OCI-LY7 (cell line): Measurements from ENCODE around the gene SLC5A5. TPM values are rescaled to one million over a fixed set of nuclear protein-coding genes. Genes with fewer than 3 reads are reported as not detected.
A peak's percentile ranks its signal among the peaks of the same experiment; 100 is the strongest.

Experiments used
- BruUV-seq: library from RNA; stranded (reverse); fragments of 400-500 nt; replicated peaks from 2 replicates; lab custom pipeline; 2021; lab: Mats Ljungman, UMichigan
- CTCF ChIA-PET: fragments of 300-600 bp; sonication (Branson Sonifier 250); formaldehyde crosslinking; loops from one replicate; lab custom pipeline; 2022; ENCODE audit warnings: antibody characterized with exemption; ENCODE audit not compliant: unreplicated experiment; lab: Charles Lee
- POLR2A ChIA-PET: fragments of 300-600 bp; sonication (Branson Sonifier 250); formaldehyde crosslinking; loops from one replicate; lab custom pipeline; 2022; ENCODE audit warnings: antibody characterized with exemption; lab: Charles Lee
- DNase-seq: peaks from one replicate; pipeline ENCODE4 v3.0.0-alpha.2; 2015; ENCODE audit warnings: low spot score
- H2AFZ ChIP-seq: fragments of 200-600 bp; sonication (generic), shearing (Covaris generic); 2 replicates; pipeline ENCODE4 v1.6.1; 2014; ENCODE audit warnings: mild to moderate bottlenecking, antibody characterized with exemption, low read length, moderate library complexity
- H3K27ac ChIP-seq: fragments of 200-600 bp; sonication (generic); 2 replicates; pipeline ENCODE4 v1.5.1; 2014; ENCODE audit warnings: mixed run types, low read depth, mild to moderate bottlenecking, moderate library complexity, low read length, inconsistent platforms; ENCODE audit not compliant: poor library complexity, severe bottlenecking
- H3K36me3 ChIP-seq: fragments of 200-600 bp; sonication (generic); 2 replicates; pipeline ENCODE4 v1.6.1; 2014; ENCODE audit warnings: mild to moderate bottlenecking, antibody characterized with exemption, low read length, moderate library complexity, mixed read lengths; ENCODE audit not compliant: insufficient read depth
- H3K4me1 ChIP-seq: fragments of 200-600 bp; sonication (generic); 2 replicates; pipeline ENCODE4 v1.5.1; 2014; ENCODE audit warnings: mild to moderate bottlenecking, low read length; ENCODE audit not compliant: insufficient read depth, poor library complexity, severe bottlenecking
- H3K4me2 ChIP-seq: fragments of 200-600 bp; sonication (generic); 2 replicates; pipeline ENCODE4 v1.6.1; 2014; ENCODE audit warnings: mild to moderate bottlenecking, low read length
- H3K4me3 ChIP-seq: fragments of 200-600 bp; sonication (generic); 2 replicates; pipeline ENCODE4 v1.5.1; 2014; ENCODE audit warnings: mild to moderate bottlenecking, low read depth, low read length; ENCODE audit not compliant: poor library complexity, severe bottlenecking
- H3K79me2 ChIP-seq: fragments of 200-600 bp; sonication (generic); 2 replicates; pipeline ENCODE4 v1.6.1; 2016; ENCODE audit warnings: low read depth, mild to moderate bottlenecking, low read length, moderate library complexity, mixed read lengths; ENCODE audit not compliant: insufficient read depth
- H3K9me2 ChIP-seq: fragments of 200-600 bp; sonication (generic); 2 replicates; pipeline ENCODE4 v1.6.1; 2016; ENCODE audit warnings: mild to moderate bottlenecking, low read length, mixed read lengths; ENCODE audit not compliant: insufficient read depth
- H3K9me3 ChIP-seq: fragments of 200-600 bp; sonication (generic); 2 replicates; pipeline ENCODE4 v1.6.1; 2014; ENCODE audit warnings: mild to moderate bottlenecking, mixed run types, low read length, mixed read lengths
- H4K20me1 ChIP-seq: fragments of 200-600 bp; sonication (generic); 2 replicates; pipeline ENCODE4 v1.6.1; 2014; ENCODE audit warnings: mild to moderate bottlenecking, antibody characterized with exemption, low read length, moderate library complexity, mixed read lengths; ENCODE audit not compliant: insufficient read depth
- EZH2phosphoT487 ChIP-seq: fragments of 200-600 bp; sonication (generic); IDR thresholded peaks from 2 replicates; pipeline ENCODE4 v1.6.1; 2018; ENCODE audit warnings: low read depth, borderline replicate concordance, mild to moderate bottlenecking, mixed run types, antibody characterized with exemption, low read length, moderate library complexity, mixed read lengths
- intact Hi-C: fragments of 100-400 bp; cut with micrococcal nuclease; formaldehyde crosslinking; loops from one replicate; pipeline ENCODE4 v1.10.0; 2022; ENCODE audit not compliant: unreplicated experiment
- total RNA-seq, 2 experiments: library from RNA; depleted of rRNA in 1 of 2; stranded (reverse); fragments of >200 nt in 1 of 2; shearing (Covaris generic) in 1 of 2; gene quantifications; 2 replicates each; pipeline ENCODE4 v1.2.3, GENCODE V29; 2014 to 2022
- TF ChIP-seq, protein P1 (sequence below): fragments of 200-600 bp; sonication (generic); conservative IDR thresholded peaks from 2 replicates; pipeline ENCODE4 v1.5.1; 2014; ENCODE audit warnings: mild to moderate bottlenecking, antibody characterized with exemption, low read length, moderate library complexity, mixed read lengths

The SLC5A5 gene
- total RNA-seq, 2 experiments from 2014 or later: 0.03 TPM; not detected in 1

DNA sequence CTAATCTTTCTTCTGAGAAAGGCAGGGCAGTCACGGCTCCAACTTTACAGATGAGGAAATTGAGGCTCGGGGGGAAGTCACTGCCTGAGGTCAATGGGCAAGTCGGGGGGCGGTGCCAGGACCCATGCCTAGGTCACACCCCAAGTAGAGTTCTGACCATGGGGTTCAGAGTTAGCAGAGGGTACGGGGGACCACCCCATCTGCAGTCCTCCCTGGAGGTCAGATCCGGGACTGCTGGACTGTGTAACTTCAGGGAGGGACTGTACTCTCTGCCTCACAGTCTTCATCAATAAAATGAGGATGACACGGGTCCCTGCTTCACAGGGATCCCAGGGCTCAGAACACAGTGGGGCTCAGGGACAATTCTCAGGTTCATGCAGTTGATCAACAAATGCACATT, 7.7 kb downstream of the SLC5A5 start:
- intact Hi-C loops: no loop called here
- no TSS peak for BruUV-seq
- ChIA-PET CTCF (no interaction called here), POLR2A (no interaction called here)
- Histone ChIP-seq H3K4me1 (peaks cover 8% of the 10 kb centered on the region), H3K36me3 (no peaks in the 10 kb centered on the region), H3K4me3 (no peak overlapping the region), H3K79me2 (no peaks in the 10 kb centered on the region), H3K4me2 (no peak overlapping the region), H4K20me1 (no peaks in the 10 kb centered on the region), H2AFZ (no peak overlapping the region), H3K9me3 (no peaks in the 10 kb centered on the region), H3K9me2 (no peaks in the 10 kb centered on the region), H3K27ac (no peak overlapping the region)
- TF ChIP-seq, protein P1, sequence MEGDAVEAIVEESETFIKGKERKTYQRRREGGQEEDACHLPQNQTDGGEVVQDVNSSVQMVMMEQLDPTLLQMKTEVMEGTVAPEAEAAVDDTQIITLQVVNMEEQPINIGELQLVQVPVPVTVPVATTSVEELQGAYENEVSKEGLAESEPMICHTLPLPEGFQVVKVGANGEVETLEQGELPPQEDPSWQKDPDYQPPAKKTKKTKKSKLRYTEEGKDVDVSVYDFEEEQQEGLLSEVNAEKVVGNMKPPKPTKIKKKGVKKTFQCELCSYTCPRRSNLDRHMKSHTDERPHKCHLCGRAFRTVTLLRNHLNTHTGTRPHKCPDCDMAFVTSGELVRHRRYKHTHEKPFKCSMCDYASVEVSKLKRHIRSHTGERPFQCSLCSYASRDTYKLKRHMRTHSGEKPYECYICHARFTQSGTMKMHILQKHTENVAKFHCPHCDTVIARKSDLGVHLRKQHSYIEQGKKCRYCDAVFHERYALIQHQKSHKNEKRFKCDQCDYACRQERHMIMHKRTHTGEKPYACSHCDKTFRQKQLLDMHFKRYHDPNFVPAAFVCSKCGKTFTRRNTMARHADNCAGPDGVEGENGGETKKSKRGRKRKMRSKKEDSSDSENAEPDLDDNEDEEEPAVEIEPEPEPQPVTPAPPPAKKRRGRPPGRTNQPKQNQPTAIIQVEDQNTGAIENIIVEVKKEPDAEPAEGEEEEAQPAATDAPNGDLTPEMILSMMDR: no peak
- TF ChIP-seq EZH2phosphoT487: no peak
- no peak for DNase-seq

DNA sequence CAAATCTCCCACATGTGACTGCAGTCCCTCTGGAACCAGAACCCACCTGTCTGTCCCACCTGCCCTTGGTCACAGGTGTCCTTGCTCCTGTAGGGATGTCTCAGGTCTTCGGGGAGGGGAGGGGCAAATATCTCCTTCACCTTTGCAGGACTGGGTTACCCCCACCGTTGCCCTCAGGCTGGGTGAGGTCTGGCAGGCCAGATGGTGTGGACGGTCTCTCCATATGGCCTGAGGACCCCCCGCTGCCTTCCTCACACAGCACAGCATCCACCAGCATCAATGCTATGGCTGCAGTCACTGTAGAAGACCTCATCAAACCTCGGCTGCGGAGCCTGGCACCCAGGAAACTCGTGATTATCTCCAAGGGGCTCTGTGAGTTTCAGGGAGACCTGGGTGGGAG, 10.0 kb downstream of the SLC5A5 start:
- no peak overlapping the region for H3K4me2 ChIP-seq
- H3K9me2 ChIP-seq: no peaks in the 10 kb centered on the region
- H2AFZ ChIP-seq: no peak overlapping the region
- ChIA-PET POLR2A (no interaction called here), CTCF (no interaction called here)
- DNase-seq: no peak
- H3K36me3 ChIP-seq: no peaks in the 10 kb centered on the region
- no peak for TF ChIP-seq EZH2phosphoT487
- TF ChIP-seq, protein P1: no peak
- no peaks in the 10 kb centered on the region for H3K9me3 ChIP-seq
- intact Hi-C loops: no loop called here
- H3K27ac ChIP-seq: no peak overlapping the region
- peaks cover 30% of the 10 kb centered on the region for H3K4me1 ChIP-seq
- no peaks in the 10 kb centered on the region for H3K79me2 ChIP-seq
- H4K20me1 ChIP-seq: no peaks in the 10 kb centered on the region
- H3K4me3 ChIP-seq: no peak overlapping the region
- no TSS peak for BruUV-seq

DNA sequence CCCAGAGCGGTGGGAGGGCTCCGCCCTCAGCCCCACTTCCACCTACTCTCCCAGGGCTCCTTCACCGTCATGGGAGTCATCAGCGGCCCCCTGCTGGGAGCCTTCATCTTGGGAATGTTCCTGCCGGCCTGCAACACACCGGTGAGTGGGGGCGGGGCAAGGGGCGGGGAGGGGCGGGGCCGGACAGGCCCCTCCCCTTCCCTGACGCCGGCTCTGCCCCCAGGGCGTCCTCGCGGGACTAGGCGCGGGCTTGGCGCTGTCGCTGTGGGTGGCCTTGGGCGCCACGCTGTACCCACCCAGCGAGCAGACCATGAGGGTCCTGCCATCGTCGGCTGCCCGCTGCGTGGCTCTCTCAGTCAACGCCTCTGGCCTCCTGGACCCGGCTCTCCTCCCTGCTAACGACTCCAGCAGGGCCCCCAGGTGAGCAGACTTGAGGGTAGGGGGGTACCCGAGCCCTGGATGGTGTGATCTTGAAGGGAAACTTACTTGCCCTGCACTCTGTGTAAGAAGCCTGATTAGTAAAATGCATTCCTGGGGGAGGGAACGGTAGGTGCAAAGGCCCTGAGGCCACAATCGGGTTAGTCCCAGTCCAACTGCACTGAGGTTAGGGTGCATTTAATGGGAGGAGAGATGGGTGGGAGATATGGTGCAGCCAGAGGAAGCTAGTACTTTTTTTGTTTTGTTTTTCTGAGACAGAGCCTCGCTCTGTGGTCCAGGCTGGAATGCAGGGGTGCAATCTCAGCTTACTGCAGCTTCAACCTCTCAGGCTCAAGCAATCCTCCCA, 12.1 kb downstream of the SLC5A5 start:
- no peak overlapping the region for H3K4me3 ChIP-seq
- CTCF ChIA-PET: no interaction called here
- DNase-seq: no peak
- TF ChIP-seq EZH2phosphoT487: no peak
- TF ChIP-seq, protein P1: no peak
- no peaks in the 10 kb centered on the region for H3K9me3 ChIP-seq
- no peaks in the 10 kb centered on the region for H4K20me1 ChIP-seq
- POLR2A ChIA-PET: interaction anchor here (0.6 kb wide), 1 partner anchor 28 kb away, joined by 3 read pairs; no protein-coding TSS in a partner anchor
- H2AFZ ChIP-seq: no peak overlapping the region
- intact Hi-C loops: no loop called here
- H3K4me1 ChIP-seq: peaks cover 35% of the 10 kb centered on the region
- no peaks in the 10 kb centered on the region for H3K36me3 ChIP-seq
- peak overlapping the region; percentile 41 for H3K4me2 ChIP-seq
- H3K9me2 ChIP-seq: no peaks in the 10 kb centered on the region
- H3K27ac ChIP-seq: no peak overlapping the region
- BruUV-seq: no TSS peak
- H3K79me2 ChIP-seq: no peaks in the 10 kb centered on the region
